ES-I3 (cell line): Measurements from ENCODE around the gene COL26A1.
A peak's percentile ranks its signal among the peaks of the same experiment; 100 is the strongest.

Experiments
- H3K36me3 ChIP-seq: 2 replicates; pipeline ENCODE4 v1.6.1; 2013; ENCODE audit warnings: mild to moderate bottlenecking, low read length, control low read depth, moderate library complexity; ENCODE audit not compliant: insufficient read depth
- H3K4me1 ChIP-seq: 2 replicates; pipeline ENCODE4 v1.6.1; 2013; ENCODE audit warnings: mild to moderate bottlenecking, control low read depth, low read length; ENCODE audit not compliant: insufficient read depth
- H3K9ac ChIP-seq: 2 replicates; pipeline ENCODE4 v1.6.1; 2013; ENCODE audit warnings: low read depth, mild to moderate bottlenecking, low read length, moderate library complexity
- H3K9me3 ChIP-seq: 2 replicates; pipeline ENCODE4 v1.6.1; 2013; ENCODE audit warnings: mild to moderate bottlenecking, low read length, moderate library complexity; ENCODE audit not compliant: control insufficient read depth, insufficient read depth

The COL26A1 gene

GRCh38 chr7:101357433-101357832 lies 5.2 kb upstream of the COL26A1 start:
- Histone ChIP-seq H3K36me3 (no peaks in the 10 kb centered on the region), H3K4me1 (peaks cover under 1% of the 10 kb centered on the region; the same call in 1 of the 2 replicates), H3K9ac (no peak overlapping the region), H3K9me3 (no peaks in the 10 kb centered on the region)

GRCh38 chr7:101363196-101363733 lies 590 bp downstream of the COL26A1 start:
- H3K4me1 ChIP-seq, result peaks cover 6% of the 10 kb centered on the region; the same call in 1 of the 2 replicates
- peaks cover 6% of the 10 kb centered on the region for H3K9me3 ChIP-seq
- peak overlapping the region; percentile 90 for H3K9ac ChIP-seq
- H3K36me3 ChIP-seq, result no peaks in the 10 kb centered on the region; the same call in 1 of the 2 replicates

- Histone ChIP-seq H3K36me3 (no peaks in the 10 kb centered on the region; the same call in 1 of the 2 replicates), H3K9me3 (peaks cover 7% of the 10 kb centered on the region), H3K9ac (peak overlapping the region; percentile 90), H3K4me1 (peaks cover 12% of the 10 kb centered on the region; the same call in 1 of the 2 replicates)
Observed at GRCh38 chr7:101363734-101364374, 1.2 kb downstream of the COL26A1 start.

GRCh38 chr7:101365956-101366355 lies 3.3 kb downstream of the COL26A1 start:
- no peaks in the 10 kb centered on the region; the same call in 1 of the 2 replicates for H3K36me3 ChIP-seq
- peaks cover 13% of the 10 kb centered on the region; the same call in 1 of the 2 replicates for H3K4me1 ChIP-seq
- no peak overlapping the region for H3K9ac ChIP-seq
- peaks cover 7% of the 10 kb centered on the region for H3K9me3 ChIP-seq

GRCh38 chr7:101367676-101368075 lies 5.0 kb downstream of the COL26A1 start:
- Histone ChIP-seq H3K9me3 (peaks cover 7% of the 10 kb centered on the region), H3K36me3 (no peaks in the 10 kb centered on the region; the same call in 1 of the 2 replicates), H3K4me1 (peaks cover 13% of the 10 kb centered on the region; the same call in 1 of the 2 replicates), H3K9ac (no peak overlapping the region)

- no peaks in the 10 kb centered on the region; the same call in 1 of the 2 replicates for H3K36me3 ChIP-seq
- peaks cover 7% of the 10 kb centered on the region for H3K9me3 ChIP-seq
- H3K9ac ChIP-seq, result no peak overlapping the region
- H3K4me1 ChIP-seq, result peaks cover 21% of the 10 kb centered on the region
Observed at GRCh38 chr7:101368422-101369165, 5.9 kb downstream of the COL26A1 start.

- no peaks in the 10 kb centered on the region; the same call in 1 of the 2 replicates for H3K36me3 ChIP-seq
- H3K9me3 ChIP-seq, result peaks cover 7% of the 10 kb centered on the region
- no peak overlapping the region for H3K9ac ChIP-seq
- H3K4me1 ChIP-seq, result peaks cover 20% of the 10 kb centered on the region
Observed at GRCh38 chr7:101370836-101371235, 8.2 kb downstream of the COL26A1 start.

GRCh38 chr7:101373812-101374614 lies 11.3 kb downstream of the COL26A1 start:
- H3K4me1 ChIP-seq, result peaks cover 22% of the 10 kb centered on the region
- no peak overlapping the region for H3K9ac ChIP-seq
- no peaks in the 10 kb centered on the region for H3K36me3 ChIP-seq
- no peaks in the 10 kb centered on the region for H3K9me3 ChIP-seq

GRCh38 chr7:101374990-101375389 lies 12.3 kb downstream of the COL26A1 start:
- no peaks in the 10 kb centered on the region; the same call in 1 of the 2 replicates for H3K36me3 ChIP-seq
- peaks cover 26% of the 10 kb centered on the region for H3K4me1 ChIP-seq
- no peak overlapping the region for H3K9ac ChIP-seq
- no peaks in the 10 kb centered on the region for H3K9me3 ChIP-seq

GRCh38 chr7:101376601-101377000 lies 13.9 kb downstream of the COL26A1 start:
- H3K9me3 ChIP-seq, result no peaks in the 10 kb centered on the region; the same call in 1 of the 2 replicates
- peaks cover 26% of the 10 kb centered on the region for H3K4me1 ChIP-seq
- H3K9ac ChIP-seq, result no peak overlapping the region
- H3K36me3 ChIP-seq, result peaks cover 5% of the 10 kb centered on the region; the same call in 1 of the 2 replicates

- Histone ChIP-seq H3K9ac (no peak overlapping the region), H3K4me1 (peaks cover 26% of the 10 kb centered on the region), H3K36me3 (peaks cover 5% of the 10 kb centered on the region; the same call in 1 of the 2 replicates), H3K9me3 (no peaks in the 10 kb centered on the region; the same call in 1 of the 2 replicates)
Observed at GRCh38 chr7:101377189-101377736, 14.6 kb downstream of the COL26A1 start.

GRCh38 chr7:101378751-101379174 lies 16.1 kb downstream of the COL26A1 start:
- Histone ChIP-seq H3K36me3 (peaks cover 5% of the 10 kb centered on the region; the same call in 1 of the 2 replicates), H3K9ac (no peak overlapping the region), H3K4me1 (peaks cover 17% of the 10 kb centered on the region), H3K9me3 (no peaks in the 10 kb centered on the region; the same call in 1 of the 2 replicates)

GRCh38 chr7:101379302-101379701 lies 16.6 kb downstream of the COL26A1 start:
- Histone ChIP-seq H3K9me3 (no peaks in the 10 kb centered on the region; the same call in 1 of the 2 replicates), H3K4me1 (peaks cover 13% of the 10 kb centered on the region), H3K9ac (no peak overlapping the region), H3K36me3 (peaks cover 5% of the 10 kb centered on the region; the same call in 1 of the 2 replicates)
